ENCODE results near the gene NT5DC2. TPM values are rescaled to one million over a fixed set of nuclear protein-coding genes. Genes with fewer than 3 reads are reported as not detected.
A peak's percentile ranks its signal among the peaks of the same experiment; 100 is the strongest.

NT5DC2 gene
- total RNA-seq, 4 donors from 2014 or later, result 5.1 to 17.3 (median 14.7) TPM

DNA sequence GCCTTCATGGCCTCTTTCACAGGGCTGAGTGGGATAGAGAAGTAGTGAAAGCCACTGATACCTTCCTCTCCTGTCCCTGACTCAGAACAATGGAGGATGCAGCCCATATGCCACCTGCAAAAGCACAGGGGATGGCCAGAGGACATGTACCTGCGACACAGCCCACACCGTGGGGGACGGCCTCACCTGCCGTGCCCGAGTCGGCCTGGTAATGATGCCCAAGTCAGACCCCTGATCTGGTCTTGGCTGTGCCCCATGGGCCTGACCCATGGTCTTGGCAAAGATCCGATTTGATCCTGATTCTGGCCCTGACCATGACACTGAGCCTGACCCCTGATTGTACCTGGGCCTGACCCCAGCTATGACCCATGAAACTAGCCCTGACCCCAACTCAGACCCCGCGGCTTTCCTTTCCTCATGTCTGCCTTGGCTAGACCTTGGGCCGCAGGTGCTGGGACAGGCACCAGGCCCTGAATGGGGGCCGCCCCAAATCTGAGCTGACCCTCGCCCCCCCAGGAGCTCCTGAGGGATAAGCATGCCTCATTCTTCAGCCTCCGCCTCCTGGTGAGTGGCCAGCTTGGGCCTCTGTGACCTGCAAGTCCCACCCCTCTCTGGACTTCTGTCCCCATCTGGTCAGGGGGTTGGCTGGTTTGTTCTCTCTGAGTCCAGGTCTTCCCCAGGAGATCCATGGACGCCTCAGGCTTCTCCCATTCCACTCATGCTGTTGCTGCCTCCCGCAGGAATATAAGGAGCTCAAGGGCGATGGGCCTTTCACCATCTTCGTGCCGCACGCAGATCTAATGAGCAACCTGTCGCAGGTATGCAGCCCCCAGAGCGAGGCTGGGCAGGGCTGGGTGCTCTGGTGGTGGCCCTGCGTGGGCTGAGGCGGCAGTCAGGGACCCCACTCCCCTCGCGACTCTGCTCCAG, 15.6 kb downstream of the NT5DC2 start:
- H3K4me1 ChIP-seq, result no peaks in the 10 kb centered on the region
- H3K27ac ChIP-seq, result no peak overlapping the region
- no peaks in the 10 kb centered on the region for H3K36me3 ChIP-seq
- no peaks in the 10 kb centered on the region for H3K27me3 ChIP-seq
- TF ChIP-seq CTCF (IDR thresholded peaks at IDR 0.05) (no peak), POLR2A (IDR thresholded peaks at IDR 0.05) (no peak)
- DNase-seq, result no peak
- H3K4me3 ChIP-seq, result peak overlapping the region in 2 of 4 donors; percentile 42 to 47
- no peaks in the 10 kb centered on the region for H3K9me3 ChIP-seq

DNA sequence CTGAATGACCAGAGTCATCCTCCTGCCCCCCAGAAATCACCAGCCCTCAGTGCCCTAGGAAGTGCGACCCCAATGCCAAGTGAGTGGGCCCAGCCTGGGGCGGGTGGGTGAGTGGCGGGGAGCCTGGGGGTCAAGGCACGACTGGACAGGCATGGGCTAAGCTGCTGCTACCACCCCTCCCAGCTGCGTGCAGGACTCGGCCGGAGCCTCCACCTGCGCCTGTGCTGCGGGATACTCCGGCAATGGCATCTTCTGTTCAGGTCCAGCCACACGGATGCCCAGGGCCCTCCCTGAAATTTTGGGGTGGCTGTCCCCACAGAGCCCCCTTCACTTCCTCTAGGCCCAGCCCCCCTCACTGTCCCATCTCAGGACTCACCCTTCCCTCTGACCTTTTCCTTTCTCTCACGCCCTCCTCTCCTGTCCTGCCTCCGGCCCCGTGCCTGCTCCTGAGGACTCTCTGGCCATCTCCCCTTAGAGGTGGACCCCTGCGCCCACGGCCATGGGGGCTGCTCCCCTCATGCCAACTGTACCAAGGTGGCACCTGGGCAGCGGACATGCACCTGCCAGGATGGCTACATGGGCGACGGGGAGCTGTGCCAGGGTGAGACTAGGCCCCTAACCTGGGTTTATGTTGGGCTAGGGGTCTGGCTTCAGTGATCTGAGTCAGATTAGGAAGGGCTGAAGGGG, 17.0 kb downstream of the NT5DC2 start:
- TF ChIP-seq CTCF (IDR thresholded peaks at IDR 0.05) (no peak), POLR2A (IDR thresholded peaks at IDR 0.05) (no peak)
- no peaks in the 10 kb centered on the region for H3K9me3 ChIP-seq
- H3K4me3 ChIP-seq, result no peak overlapping the region
- no peaks in the 10 kb centered on the region for H3K27me3 ChIP-seq
- no peak for DNase-seq
- no peaks in the 10 kb centered on the region for H3K36me3 ChIP-seq
- H3K27ac ChIP-seq, result no peak overlapping the region
- H3K4me1 ChIP-seq, result no peaks in the 10 kb centered on the region

GRCh38 chr3:52515192-52515591, 18.5 kb downstream of the NT5DC2 start:
- TF ChIP-seq POLR2A (IDR thresholded peaks at IDR 0.05) (no peak), CTCF (IDR thresholded peaks at IDR 0.05) (no peak)
- no peak overlapping the region for H3K4me3 ChIP-seq
- H3K9me3 ChIP-seq, result no peaks in the 10 kb centered on the region
- H3K4me1 ChIP-seq, result no peaks in the 10 kb centered on the region
- no peak for DNase-seq
- H3K27ac ChIP-seq, result no peak overlapping the region
- H3K36me3 ChIP-seq, result no peaks in the 10 kb centered on the region
- H3K27me3 ChIP-seq, result no peaks in the 10 kb centered on the region

DNA sequence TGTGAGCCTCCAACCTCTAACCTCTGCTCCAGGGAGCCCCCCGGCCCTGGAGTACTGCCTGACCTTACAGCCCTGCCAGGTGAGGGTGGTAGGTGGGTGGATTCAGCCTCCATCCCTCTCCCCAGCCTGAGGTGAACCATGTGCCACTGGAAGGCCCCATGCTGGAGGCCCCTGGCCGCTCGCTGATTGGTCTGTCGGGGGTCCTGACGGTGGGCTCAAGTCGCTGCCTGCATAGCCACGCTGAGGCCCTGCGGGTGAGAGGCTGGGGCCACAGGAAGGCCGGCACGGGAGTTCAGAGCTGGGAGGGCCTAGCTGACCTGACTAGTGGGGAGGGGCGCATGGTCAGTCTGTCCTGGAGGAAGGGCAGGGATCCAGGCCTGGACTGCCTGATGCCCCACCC, 19.1 kb downstream of the NT5DC2 start:
- no peak overlapping the region for H3K27ac ChIP-seq
- no peaks in the 10 kb centered on the region for H3K9me3 ChIP-seq
- no peaks in the 10 kb centered on the region for H3K27me3 ChIP-seq
- no peaks in the 10 kb centered on the region for H3K4me1 ChIP-seq
- H3K4me3 ChIP-seq, result no peak overlapping the region
- no peak for DNase-seq
- no peak for TF ChIP-seq POLR2A (IDR thresholded peaks at IDR 0.05)
- TF ChIP-seq CTCF (IDR thresholded peaks at IDR 0.05), result no peak
- H3K36me3 ChIP-seq, result no peaks in the 10 kb centered on the region

GRCh38 chr3:52513281-52513680, 20.4 kb downstream of the NT5DC2 start:
- TF ChIP-seq CTCF (IDR thresholded peaks at IDR 0.05) (no peak), POLR2A (IDR thresholded peaks at IDR 0.05) (no peak)
- Histone ChIP-seq H3K36me3 (no peaks in the 10 kb centered on the region), H3K4me1 (no peaks in the 10 kb centered on the region), H3K27ac (no peak overlapping the region), H3K4me3 (no peak overlapping the region), H3K27me3 (no peaks in the 10 kb centered on the region), H3K9me3 (no peaks in the 10 kb centered on the region)
- DNase-seq, result no peak
